GM19023 (cell line): ENCODE data around the gene QPCT.
"Not testable (repeated sequence)": the region's sequence is repeated elsewhere in the genome, so short reads cannot be mapped to it uniquely, and the experiment has no call there.

Source experiments
- ATAC-seq: cut with Tn5 transposase; IDR thresholded peaks from one replicate; pipeline ENCODE4 v1.9.1; 2021; ENCODE audit warnings: mild to moderate bottlenecking, moderate library complexity; ENCODE audit not compliant: unreplicated experiment

QPCT gene

GRCh38 chr2:37344453-37345361 is at the start of gene QPCT:
Gene QPCT (plus strand): TSS chr2:37344630. CDS start chr2:37344732, 102 bp downstream.
- no peak for ATAC-seq

- ATAC-seq: not testable (repeated sequence)
Measured at GRCh38 chr2:37294858-37295257, 49.6 kb upstream of the QPCT start.

- ATAC-seq: no peak
Measured at GRCh38 chr2:37295469-37296073, 48.9 kb upstream of the QPCT start.

- ATAC-seq: no peak
Measured at GRCh38 chr2:37297632-37298031, 46.8 kb upstream of the QPCT start.

GRCh38 chr2:37300146-37300545 is 44.3 kb upstream of the QPCT start:
- no peak for ATAC-seq

- no peak for ATAC-seq
Measured at GRCh38 chr2:37300578-37300977, 43.9 kb upstream of the QPCT start.

GRCh38 chr2:37301408-37301807 is 43.0 kb upstream of the QPCT start:
- ATAC-seq: no peak

GRCh38 chr2:37302701-37303252 is 41.7 kb upstream of the QPCT start:
- ATAC-seq: no peak

- ATAC-seq: no peak
Measured at GRCh38 chr2:37306024-37306423, 38.4 kb upstream of the QPCT start.

GRCh38 chr2:37307500-37307899 is 36.9 kb upstream of the QPCT start:
- no peak for ATAC-seq

GRCh38 chr2:37315364-37315763 is 29.1 kb upstream of the QPCT start:
- no peak for ATAC-seq

- no peak for ATAC-seq
Measured at GRCh38 chr2:37316181-37316580, 28.2 kb upstream of the QPCT start.

GRCh38 chr2:37317746-37318145 is 26.7 kb upstream of the QPCT start:
- no peak for ATAC-seq

GRCh38 chr2:37318401-37318800 is 26.0 kb upstream of the QPCT start:
- ATAC-seq: peak; percentile 79

- no peak for ATAC-seq
Measured at GRCh38 chr2:37319754-37320609, 24.4 kb upstream of the QPCT start.

GRCh38 chr2:37321029-37321682 is 23.3 kb upstream of the QPCT start:
- ATAC-seq: no peak

- no peak for ATAC-seq
Measured at GRCh38 chr2:37322368-37322767, 22.1 kb upstream of the QPCT start.

- no peak for ATAC-seq
Measured at GRCh38 chr2:37323176-37323780, 21.2 kb upstream of the QPCT start.

- peak; percentile 28 for ATAC-seq
Measured at GRCh38 chr2:37323781-37324535, 20.5 kb upstream of the QPCT start.

- no peak for ATAC-seq
Measured at GRCh38 chr2:37324536-37324785, 20.0 kb upstream of the QPCT start.
